ENCODE data around the gene NINL.
A peak's percentile ranks its signal among the peaks of the same experiment; 100 is the strongest.

- peak in 1 of 6 experiments; percentile 8 for TF ChIP-seq CTCF (IDR thresholded peaks at IDR 0.05)
- peak in 1 of 2 donors; percentile 81 for TF ChIP-seq POLR2AphosphoS5 (IDR thresholded peaks at IDR 0.05)
- no peak for TF ChIP-seq EP300 (IDR thresholded peaks at IDR 0.05)
Observed at GRCh38 chr20:25407311-25408169, 177.8 kb downstream of the NINL start, which contains the start of gene GINS1.

Measured in upper lobe of left lung (tissue), 4 donors.